ENCODE measurements around the gene PARVB.

The PARVB gene

DNA sequence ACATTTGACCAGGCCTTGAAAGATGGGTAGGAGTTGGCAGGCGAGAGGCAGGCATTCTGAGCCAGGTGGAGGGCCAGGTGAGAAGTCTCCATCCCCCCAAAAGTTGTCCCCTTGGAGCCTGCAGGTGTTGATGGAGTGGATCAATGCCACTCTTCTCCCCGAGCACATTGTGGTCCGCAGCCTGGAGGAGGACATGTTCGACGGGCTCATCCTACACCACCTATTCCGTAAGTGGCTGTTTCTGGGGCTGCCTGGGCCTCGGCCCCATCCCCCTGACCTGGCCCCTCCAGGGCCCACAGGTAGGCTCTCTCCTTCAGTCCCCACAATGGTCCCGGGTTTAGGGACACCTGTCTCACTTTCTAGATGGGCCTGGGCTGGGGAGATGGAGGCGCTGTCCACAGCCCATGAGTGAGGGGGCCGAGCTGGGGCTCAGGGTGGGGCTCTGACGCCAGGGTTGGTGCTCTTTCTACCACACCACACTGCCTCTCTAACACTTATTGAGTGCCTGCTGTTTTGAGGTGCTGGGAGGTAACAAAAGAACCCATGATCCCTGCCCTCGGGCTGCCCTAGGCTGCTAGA lies 163.6 kb downstream of the PARVB start:
- DNase-seq: no peak

DNA sequence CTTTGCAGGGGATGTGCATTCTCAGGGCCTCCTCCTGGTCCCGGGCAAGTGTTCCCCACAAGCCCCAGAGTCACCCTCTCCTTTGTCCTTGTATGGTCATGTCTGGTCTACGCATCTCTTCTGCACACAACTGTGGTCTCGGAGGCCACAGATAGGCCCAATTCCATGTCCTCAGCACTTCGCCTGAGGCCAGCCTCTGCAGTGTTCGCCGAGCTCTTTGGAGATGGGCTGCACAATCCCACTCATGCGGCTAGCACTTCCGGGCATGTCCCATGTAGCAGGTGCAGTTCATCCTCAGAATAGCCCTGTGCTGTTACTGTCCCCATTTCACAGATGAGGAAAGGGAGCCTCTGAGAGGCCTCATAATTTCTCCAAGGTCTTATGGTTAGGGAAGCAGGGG lies 164.2 kb downstream of the PARVB start:
- DNase-seq: no peak

DNA sequence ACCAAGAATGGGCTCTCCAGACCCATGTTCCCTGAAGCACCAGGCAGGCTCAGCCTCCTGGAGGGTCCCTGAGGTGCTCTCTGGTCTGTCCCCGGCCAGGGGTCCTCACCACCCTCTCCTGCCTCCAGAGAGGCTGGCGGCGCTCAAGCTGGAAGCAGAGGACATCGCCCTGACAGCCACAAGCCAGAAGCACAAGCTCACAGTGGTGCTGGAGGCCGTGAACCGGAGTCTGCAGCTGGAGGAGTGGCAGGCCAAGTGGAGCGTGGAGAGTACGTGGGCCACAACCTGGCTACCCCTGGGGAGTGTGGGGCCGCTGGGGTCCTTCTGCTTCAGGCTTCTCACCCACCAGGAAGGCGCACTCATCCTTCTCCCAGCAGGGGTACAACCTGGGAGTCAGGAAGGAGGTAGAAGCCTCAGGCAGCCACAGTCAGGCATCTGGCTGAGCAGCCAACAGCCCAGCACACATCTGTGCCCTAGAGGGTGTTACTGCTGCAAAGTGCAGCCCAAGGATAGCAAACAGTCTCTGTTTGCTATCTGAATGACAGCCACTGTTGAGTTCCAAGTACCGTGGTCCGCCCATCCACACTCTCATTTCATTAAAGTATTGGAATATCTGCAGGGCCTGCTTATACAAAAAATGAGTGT lies 165.0 kb downstream of the PARVB start:
- DNase-seq: no peak

DNA sequence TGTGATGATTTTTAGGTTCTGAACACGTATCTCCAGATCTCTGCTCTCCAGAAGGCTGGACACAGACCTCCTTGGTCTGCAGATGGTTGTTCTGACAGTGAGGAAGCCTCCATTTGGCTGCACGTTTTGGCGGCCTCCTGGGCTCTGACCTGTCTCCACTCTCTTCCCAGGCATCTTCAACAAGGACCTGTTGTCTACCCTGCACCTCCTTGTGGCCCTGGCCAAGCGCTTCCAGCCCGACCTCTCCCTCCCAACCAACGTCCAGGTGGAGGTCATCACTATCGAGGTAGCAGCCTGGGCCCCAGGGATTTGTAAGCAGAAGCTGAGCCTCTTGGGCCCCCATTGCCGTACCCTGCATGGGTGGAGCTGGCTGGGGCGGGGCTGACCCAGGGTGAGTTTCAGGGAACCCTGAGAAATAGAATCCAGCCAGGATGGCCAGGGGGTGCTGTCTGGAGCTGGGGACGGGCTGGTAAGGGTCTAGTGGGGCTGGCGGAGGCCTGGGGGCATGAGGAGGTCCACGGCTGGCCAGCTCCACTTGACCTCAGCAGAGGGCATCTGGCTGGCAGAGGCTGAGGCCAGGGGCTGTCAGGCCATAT lies 166.4 kb downstream of the PARVB start:
- no peak for DNase-seq

DNA sequence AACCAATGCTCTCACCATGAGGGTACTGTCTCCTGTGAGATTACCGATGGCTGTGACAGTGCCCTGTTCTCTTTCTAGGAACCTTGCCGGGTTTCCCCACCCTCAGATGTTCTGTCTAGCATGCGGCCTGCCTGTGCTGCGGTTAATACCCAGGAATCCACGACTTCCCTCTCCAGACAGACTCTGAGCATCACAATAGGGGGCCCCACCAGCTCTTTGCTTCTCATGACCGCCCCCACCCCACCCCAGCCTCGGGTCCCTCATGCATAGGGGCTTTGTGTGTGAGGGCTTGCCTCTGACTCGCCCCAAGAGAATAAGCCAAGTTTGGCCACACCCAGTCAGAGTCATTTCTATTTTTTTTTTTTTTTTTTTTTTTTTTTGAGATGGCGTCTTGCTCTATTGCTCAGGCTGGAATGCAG lies 166.9 kb downstream of the PARVB start:
- no peak for DNase-seq

DNA sequence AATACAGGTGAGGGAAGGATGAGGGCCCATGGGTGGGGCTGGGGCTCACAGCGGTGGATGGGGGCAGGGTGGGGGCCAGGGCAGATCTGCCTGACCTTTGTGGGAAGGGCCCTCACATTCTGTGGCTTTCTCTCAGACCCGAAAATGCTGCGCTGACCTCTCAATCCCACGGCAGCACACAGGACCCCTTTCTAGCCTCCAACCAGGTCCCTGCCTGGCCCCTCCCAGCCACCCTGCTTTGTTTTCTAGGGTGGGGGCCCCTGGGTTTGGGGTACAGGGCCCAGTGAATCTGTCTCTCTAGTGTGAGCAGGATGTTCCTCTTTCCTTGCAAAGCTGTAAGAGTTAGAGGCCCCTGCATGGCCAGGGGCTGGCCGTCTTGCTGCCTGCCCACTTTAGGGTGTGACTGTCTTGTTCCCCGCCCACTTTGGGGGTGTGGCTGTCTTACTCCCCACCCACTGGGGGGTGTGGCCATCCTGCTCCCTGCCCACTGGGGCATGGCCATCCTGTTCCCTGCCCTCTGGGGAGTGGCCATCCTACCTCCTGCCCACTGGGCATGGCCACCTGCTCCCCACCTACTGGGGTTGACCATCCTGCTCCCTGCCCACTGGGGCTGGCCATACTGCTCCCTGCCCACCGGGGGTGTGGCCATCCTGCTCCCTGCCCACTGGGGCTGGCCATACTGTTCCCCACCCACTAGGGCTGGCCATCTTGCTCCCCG lies 168.2 kb downstream of the PARVB start:
- DNase-seq: no peak

DNA sequence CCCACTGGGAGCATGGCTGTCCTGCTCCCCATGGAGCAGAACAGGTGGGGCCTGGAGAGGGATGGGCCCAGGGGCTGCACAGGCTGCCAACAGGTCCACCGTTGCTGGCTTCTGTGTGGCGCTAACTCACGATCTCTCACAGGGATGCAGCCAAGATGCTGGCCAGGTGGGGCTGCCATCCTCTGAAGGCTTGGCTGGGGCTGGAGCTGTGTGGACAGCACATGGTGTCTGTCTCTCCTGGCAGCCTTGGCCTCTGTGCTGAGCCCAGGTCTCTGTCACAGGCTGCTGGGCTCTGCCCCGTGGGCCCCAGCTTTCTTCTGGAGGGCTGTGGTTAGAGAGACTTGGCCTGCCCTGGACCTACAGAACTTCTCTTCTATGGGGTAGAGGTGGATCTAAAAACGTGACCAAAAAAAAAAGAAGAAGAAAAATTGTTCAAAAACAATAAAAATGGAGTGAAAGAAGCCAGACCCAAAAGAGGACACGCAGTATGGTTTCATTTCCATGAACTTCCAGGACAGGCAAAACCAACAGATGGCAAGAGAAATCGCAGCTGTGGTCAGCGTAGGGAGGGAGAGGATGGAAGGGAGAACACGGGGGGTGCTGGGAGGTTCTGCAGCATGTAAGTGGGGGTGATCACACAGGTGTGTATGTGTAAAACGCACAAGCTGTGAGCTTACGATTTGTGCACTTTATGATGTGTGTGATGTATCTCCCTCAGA lies 168.9 kb downstream of the PARVB start:
- no peak for DNase-seq

DNA sequence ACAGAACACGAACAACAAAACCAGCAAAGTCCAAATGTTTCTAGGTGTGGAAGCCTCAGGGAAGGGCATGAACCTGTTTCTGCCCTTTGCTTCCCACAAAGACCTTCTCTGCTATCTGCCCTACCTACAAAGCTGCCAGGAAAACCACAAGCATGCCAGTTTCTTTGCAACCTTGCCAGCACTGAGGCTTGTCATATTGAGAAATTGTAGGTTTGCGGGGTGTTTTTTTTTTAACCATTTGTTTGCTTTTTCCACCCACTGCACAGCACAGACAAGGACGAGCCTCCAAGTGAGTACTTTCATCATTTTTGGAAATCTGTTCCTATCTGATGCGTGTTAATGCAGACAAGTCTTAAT lies 169.4 kb downstream of the PARVB start:
- no peak for DNase-seq

DNA sequence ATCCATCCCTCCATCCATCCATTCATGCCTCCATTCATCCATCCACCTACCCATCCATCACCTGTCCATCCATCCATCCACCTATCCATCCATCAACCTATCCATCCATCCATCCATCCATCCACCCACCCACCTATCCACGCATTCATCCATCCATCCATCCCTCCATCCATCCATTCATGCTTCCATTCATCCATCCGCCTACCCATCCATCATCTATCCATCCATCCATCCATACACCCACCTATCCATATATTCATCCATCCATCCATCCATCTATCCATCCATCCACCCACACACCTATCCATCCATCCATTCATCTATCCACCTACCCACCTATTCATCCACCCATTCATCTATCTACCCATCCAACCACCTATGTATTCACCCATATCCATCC lies 170.5 kb downstream of the PARVB start:
- no peak for DNase-seq

DNA sequence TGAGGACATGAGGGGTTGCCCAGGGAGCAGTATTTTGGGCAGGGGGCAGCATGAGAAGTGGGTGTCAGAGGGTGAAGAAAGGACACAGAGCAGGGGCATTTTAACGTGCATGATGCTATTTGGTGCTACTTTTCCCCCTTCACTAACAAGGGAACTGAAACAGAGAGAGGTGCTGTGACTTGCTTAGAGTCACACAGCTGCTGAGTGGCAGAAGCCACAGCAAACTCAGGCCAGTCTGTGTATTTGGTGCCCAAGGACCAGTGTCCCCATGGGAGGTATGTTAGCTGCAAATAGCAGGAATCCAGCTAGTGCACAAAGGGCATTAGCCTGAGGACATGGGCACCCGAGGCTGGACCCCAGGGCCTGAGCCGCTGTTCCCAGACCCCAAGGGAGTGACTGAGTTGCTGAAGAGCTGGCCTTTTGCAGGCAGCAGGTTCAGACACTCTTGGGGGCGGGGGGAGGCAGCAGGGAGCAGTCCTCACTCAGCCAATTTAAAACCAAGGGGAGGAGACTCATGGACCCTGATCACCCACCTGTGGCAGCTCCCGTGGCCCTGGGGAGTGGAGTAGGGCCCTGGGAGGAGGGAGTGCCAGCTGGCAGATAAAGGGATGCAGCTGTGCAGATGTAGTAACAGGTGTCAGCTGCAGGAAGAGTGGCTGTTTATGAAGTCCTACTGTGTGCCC lies 171.2 kb downstream of the PARVB start:
- no peak for DNase-seq

DNA sequence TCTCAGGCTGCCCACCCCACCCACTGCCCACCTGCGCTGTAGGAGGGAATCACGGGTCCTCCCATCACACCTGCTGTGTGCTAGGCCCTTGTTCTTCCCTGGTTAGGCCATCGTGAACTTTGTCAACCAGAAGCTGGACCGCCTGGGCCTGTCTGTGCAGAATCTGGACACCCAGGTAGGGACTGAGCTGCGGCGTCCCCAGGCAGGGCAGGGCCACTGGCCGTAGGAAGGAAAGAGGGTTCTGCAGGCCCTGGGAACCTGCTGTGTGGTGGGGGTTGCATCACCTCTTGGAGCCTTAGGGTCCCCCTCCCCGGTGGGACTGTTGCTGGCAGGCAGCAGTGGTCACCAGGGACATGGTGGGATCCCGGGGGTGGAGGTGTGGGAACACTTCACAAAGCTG lies 172.1 kb downstream of the PARVB start:
- DNase-seq: no peak

DNA sequence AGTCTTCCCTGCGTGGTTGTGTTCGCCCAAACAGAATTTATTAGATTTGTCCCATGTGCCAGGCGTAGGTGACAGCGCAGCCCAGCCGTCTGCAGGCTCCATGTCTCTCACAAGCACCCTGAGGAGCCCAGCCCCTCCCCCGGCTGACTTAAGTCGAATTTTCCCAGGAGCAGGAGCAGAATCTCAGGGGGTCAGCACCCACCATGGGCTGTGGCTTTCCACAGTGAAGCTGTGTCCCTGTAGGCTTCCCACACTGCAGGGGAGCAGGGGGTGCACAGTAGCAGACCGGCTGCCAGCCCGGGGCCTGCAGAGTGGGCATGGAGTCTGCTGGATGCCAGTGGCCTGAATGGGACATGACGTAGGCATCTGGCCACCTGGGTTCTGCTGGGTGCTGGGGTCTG lies 172.6 kb downstream of the PARVB start:
- no peak for DNase-seq

DNA sequence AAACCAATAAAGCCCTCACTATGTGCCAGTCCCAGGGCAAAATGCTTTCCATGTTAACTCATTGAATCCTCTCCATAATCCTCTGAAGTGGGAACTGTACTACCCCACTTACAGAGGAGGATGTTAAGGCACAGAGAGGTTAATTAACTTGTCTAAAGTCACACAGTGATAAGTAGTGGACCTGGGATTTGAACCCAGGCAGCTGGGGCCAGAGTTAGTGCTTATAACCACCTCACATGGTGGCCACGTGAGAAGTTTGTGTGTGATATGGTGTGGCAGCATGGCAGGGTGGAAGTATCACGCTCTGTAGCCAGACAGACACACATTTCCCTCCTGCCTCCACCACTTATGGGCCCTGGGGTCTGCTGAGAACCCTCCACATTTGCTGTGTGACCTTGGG lies 173.2 kb downstream of the PARVB start:
- DNase-seq: no peak

DNA sequence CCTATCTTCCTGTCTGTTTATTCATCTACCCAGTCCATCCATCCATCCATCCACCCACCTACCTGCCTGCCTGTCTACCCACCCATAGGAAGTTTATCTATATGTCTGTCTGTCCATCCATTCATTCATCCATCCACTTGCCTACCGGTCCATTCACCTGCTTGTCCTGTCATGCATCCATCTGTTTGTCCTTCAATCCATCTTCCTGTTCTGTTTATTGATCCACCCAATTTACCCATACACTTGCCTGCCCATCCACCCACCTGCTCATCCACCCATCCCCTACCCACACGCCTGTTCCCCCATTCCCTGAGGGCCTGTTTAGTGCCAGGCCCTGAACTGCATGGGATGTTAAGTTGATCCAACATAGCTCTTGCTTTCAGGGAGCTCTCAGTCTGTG lies 175.1 kb downstream of the PARVB start:
- no peak for DNase-seq

DNA sequence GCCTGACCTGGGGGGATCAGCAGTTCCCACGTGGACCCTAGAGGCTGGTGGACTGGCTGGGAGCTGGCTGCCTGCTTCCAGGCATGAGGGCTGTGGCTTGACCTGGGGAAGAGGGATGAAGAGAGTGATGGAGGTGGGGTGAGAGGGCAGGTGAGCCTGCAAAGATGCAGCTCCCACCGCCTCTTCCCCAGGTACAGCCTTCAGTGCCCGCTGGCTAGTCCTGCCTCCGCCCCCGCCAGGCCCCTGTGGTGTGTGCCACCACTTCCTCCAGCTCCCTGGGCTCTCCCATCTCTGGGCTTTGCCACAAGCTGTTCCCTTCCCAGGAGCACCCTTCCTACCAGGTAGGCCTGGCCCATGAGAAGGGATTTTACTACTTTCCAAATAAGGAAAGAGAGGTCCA lies 175.8 kb downstream of the PARVB start:
- no peak for DNase-seq

DNA sequence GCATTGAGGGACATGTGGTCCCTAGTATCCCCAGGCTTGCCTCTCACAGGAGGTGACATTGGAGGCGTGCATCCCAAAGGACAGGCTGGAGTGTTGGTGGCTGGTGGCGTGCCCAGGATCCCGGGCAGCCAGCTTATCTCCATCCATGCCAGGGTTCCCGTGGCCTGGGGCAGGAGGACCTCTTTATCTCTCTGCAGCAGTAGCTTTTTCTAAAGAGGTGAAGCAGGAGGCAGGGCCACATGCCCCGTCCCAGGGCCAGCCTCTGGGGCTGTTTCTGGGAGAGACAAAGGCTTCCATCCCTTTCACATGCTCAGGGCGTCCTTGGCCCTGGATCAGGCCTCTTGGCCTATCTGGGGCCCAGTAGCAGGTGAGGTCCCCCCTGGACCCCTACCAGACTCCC lies 176.3 kb downstream of the PARVB start:
- DNase-seq: no peak

DNA sequence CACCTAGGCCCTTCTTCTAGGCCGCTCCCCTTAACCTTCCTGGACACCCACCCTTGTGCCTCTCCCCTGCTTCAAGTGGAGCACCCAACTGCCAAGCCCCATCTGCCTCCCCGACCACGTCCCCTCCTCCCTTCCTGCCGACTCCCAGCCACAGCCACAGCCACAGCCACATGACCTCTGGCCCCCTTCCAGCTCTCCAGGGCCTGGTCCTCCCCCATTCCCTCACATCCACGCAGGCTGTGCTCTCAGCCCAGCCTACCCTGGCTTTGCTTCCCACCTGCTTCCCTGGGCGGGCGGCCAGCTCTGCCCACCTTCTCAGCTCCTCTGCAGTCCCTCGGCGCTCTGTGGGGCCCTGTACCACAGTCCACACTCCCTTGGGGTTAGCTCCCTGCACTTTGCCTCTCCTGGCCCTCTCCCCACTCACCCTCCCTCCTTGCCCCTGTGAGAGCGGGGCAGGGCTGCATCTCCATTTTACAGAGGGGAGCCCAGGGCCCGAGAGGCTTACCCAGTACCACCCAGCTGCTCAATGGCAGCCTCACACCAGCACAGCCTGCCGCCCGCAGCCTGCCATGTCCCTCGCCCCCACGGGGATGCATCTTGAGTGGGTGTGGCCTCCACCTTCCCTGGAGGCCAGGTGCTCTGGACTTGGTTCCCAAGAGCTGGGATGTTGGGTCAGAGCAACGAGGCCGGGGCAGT lies 176.9 kb downstream of the PARVB start:
- no peak for DNase-seq

DNA sequence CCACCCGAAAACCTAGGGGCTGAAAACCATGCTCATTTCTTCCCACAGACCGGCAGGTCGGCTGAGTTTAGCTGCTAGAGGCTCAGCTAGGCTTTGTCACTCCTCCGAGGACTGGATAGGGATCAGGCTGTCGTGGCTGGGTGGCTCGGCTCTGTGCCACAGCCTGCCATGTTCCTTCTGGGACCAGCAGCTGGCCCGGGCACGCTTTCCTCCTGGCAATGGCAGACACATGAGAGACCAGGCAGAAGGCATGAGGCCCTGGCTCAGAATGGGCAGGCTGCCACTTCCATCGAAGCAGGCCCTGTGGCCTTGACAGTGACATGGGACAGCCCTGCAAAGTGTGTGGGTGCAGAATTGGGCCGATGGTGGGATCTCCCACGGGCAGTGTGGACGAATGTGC lies 177.6 kb downstream of the PARVB start:
- DNase-seq: no peak

DNA sequence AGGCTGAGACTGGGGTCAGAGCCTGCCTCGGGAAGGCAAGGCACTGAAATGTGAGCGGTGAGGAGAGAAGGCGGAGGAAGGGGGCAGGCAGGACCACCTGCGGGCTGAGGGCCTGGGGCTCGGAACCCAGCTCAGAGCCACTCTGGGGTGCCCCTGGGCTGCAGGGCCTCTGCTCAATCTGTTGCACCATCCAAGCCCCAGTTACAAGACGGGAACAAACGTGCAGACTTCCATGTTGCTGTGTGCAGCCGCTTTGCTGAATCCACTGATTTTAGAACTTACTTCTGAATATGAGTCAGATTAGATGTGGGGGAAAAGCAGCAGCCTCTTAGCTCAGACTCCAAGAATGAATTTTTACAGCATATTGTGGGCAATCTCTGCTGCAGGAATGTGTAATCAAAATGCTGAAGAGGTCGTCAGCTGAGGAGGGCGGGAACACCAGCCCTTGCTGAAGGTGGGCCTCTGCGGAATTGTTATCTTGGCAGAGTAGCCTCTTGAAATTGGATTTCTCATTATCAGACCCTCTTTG lies 178.2 kb downstream of the PARVB start:
- no peak for DNase-seq

DNA sequence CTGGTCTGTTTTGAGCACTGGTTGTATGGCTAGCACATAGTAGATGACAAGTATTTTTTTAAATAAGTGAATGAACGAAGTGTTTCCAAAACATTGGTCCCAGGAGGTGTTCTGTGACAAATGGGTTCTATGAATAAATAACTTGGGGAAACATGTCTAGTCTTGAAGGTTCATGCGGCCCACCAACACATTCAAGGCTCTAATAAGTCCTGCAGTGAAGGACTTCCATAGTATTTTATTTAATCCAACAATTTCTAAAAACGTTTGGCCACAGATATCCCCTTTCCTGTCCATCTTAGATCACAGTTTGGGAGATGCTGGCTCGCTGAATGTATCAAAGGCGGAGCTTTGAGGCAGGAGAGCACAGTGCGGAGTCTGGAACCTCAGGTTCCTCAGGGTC lies 179.1 kb downstream of the PARVB start:
- DNase-seq: no peak

DNA sequence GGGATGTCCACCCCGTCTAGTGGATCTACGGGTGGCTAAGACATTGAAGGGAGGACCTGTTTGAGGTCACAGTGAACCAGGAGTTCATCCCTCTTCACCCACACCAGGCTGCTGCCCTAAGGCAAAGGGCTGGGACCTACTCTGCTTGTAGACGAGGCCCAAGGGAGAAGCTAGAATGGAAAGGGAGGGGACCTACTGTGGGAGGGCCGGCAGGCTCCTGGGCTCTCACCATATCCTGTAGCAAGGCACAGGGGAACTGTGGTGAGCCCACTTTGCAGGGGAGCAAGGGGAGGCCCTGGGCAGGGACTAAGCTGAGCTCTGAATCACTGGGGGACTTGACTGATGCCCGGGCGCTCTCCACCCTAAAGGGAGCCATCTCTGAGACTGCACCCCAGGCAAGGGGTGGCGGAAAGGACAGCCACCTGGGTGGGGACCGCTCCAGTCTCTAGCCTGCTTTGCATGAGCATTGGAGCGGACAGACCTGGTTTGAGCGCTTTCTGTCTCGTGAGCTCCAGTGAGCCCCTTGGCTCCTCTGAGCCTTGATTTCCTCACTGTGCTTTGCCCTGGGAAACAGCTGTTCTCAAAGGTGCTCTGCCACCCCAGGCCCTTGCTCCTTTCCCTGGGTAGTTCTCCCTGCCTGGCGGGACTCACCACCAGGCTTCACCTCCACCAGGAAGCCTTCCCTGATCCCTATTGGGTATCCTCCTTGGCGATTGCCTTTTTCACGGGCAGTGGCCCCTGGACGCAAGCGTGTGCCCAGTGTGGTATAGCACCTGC lies 180.8 kb downstream of the PARVB start:
- DNase-seq: peak; percentile 25
